ENCODE measurements around the gene SMDT1. TPM values are rescaled to one million over a fixed set of nuclear protein-coding genes. Genes with fewer than 3 reads are reported as not detected.

The SMDT1 gene
- total and polyA plus RNA-seq, 10 of the 15 experiments (the other 5 are each of a cell fraction or from before 2014, with no cell fraction given) = 19.7 to 176 (median 66.3) TPM

GRCh38 chr22:42083119-42083518 is 3.6 kb downstream of the SMDT1 start:
- Histone ChIP-seq H2AFZ (ENCODE audit: control insufficient read depth, low read depth, low read length) (no peak overlapping the region), H3K27ac (ENCODE audit: control insufficient read depth, insufficient read depth) (no peak overlapping the region), H3K9ac (ENCODE audit: control insufficient read depth, insufficient read depth, low read length) (no peak overlapping the region), H4K20me1 (ENCODE audit: control insufficient read depth, insufficient read depth) (no peaks in the 10 kb centered on the region), H3K9me3 (replicated peaks; ENCODE audit: control insufficient read depth, insufficient read depth, low read length) (no peaks in the 10 kb centered on the region), H3K79me2 (ENCODE audit: control insufficient read depth, insufficient read depth, low read length) (peaks cover 22% of the 10 kb centered on the region), H3K4me2 (ENCODE audit: control insufficient read depth, insufficient read depth) (no peak overlapping the region), H3K4me1 (ENCODE audit: control insufficient read depth, insufficient read depth, low read length) (peaks cover 9% of the 10 kb centered on the region), H3K4me3 (no peak overlapping the region), H3K27me3 (replicated peaks in 1 of 2; ENCODE audit: control insufficient read depth in 2 of 2, insufficient read depth in 2 of 2, low read length in 1 of 2) (no peaks in the 10 kb centered on the region), H3K36me3 (ENCODE audit: control insufficient read depth in 2 of 2, insufficient read depth in 2 of 2, low read length in 1 of 2) (peaks cover 7 to 9% of the 10 kb centered on the region in 2 experiments)
- TF ChIP-seq SKIL (IDR thresholded peaks at IDR 0.05; ENCODE audit: low read depth, poor library complexity, severe bottlenecking) = no peak
- no peak for TF ChIP-seq HDAC2 (IDR thresholded peaks at IDR 0.05)
- no peak for TF ChIP-seq MTA2 (IDR thresholded peaks at IDR 0.05; ENCODE audit: low read depth)
- TF ChIP-seq CHD1 (IDR thresholded peaks at IDR 0.05; ENCODE audit: low read depth, low read length) = no peak
- TF ChIP-seq STAT3 (IDR thresholded peaks at IDR 0.05; ENCODE audit: low read depth, low read length) = no peak
- no peak for TF ChIP-seq GABPA (IDR thresholded peaks at IDR 0.05; ENCODE audit: low read depth)
- no peak for TF ChIP-seq EZH2 (IDR thresholded peaks at IDR 0.05; ENCODE audit: borderline replicate concordance, control insufficient read depth, low read depth, low read length)
- TF ChIP-seq SMAD5 (IDR thresholded peaks at IDR 0.05; ENCODE audit: low read depth) = no peak
- no peak for TF ChIP-seq MEF2A (IDR thresholded peaks at IDR 0.05; ENCODE audit: insufficient read depth, low read depth, low read length)
- TF ChIP-seq MYC (IDR thresholded peaks at IDR 0.05; ENCODE audit: insufficient read depth, insufficient read length, insufficient replicate concordance, low read length, severe bottlenecking) = no peak
- no peak for TF ChIP-seq TBL1XR1 (IDR thresholded peaks at IDR 0.05; ENCODE audit: low read depth, low read length)
- no peak for TF ChIP-seq EGR1 (IDR thresholded peaks at IDR 0.05; ENCODE audit: borderline replicate concordance in 1 of 2, low read depth in 2 of 2, low read length in 2 of 2)
- no peak for TF ChIP-seq GATAD2B (conservative IDR thresholded peaks at IDR 0.05; ENCODE audit: low read depth)
- no peak for TF ChIP-seq FOXM1 (IDR thresholded peaks at IDR 0.05; ENCODE audit: low read depth, low read length)
- no peak for TF ChIP-seq BRCA1 (IDR thresholded peaks at IDR 0.05; ENCODE audit: low read depth, low read length)
- TF ChIP-seq LARP7 (IDR thresholded peaks at IDR 0.05) = no peak
- TF ChIP-seq ATF2 (IDR thresholded peaks at IDR 0.05; ENCODE audit: low read length) = no peak
- TF ChIP-seq BCL3 (IDR thresholded peaks at IDR 0.05; ENCODE audit: borderline replicate concordance, insufficient read depth, low read depth, low read length, poor library complexity, severe bottlenecking) = no peak
- no peak for TF ChIP-seq TCF12 (IDR thresholded peaks at IDR 0.05; ENCODE audit: low read depth, low read length)
- no TSS peak for BruUV-seq (replicated peaks)
- ATAC-seq (no peak), FAIRE-seq (no peak), DNase-seq (ENCODE audit: low read depth, low spot score) (no peak)
- ChIA-PET RAD21 (ENCODE audit: unreplicated experiment) (no interaction called here), SMC1A (ENCODE audit: uncharacterized antibody, unreplicated experiment) (no interaction called here), CTCF (no interaction called here), POLR2A (no interaction called here)
- intact Hi-C loops (cut with micrococcal nuclease; ENCODE audit: unreplicated experiment) = no loop called here
- WGBS (ENCODE audit: insufficient coverage, insufficient replicate concordance, low lambda C conversion rate, missing lambda C conversion rate) = 98% methylated on average over 4 of the region's 4 CpGs
- in situ Hi-C loops (cut with MboI) = no loop called here
